ENCODE results near the gene HSPA14.

DNA sequence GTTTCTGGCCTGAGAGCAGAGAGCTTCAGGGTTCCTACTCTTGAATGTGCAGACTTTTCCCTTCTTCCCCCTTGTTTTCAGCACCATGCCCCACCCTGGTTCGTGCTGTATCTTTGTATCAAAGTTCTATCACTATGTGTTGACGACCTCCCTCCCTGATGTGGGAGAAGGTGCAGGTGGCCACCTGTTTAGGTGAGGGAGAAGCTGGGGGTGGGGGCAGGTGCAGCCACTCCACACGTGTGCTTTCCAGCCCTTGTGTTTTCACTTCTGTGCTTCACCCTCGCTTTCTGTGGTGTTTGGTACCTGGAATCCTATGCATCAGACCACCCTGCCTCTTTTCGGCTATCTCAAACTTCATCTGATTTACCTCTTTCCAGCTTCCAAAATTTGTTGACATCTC, 20.9 kb downstream of the HSPA14 start:
- TF ChIP-seq, protein P1, sequence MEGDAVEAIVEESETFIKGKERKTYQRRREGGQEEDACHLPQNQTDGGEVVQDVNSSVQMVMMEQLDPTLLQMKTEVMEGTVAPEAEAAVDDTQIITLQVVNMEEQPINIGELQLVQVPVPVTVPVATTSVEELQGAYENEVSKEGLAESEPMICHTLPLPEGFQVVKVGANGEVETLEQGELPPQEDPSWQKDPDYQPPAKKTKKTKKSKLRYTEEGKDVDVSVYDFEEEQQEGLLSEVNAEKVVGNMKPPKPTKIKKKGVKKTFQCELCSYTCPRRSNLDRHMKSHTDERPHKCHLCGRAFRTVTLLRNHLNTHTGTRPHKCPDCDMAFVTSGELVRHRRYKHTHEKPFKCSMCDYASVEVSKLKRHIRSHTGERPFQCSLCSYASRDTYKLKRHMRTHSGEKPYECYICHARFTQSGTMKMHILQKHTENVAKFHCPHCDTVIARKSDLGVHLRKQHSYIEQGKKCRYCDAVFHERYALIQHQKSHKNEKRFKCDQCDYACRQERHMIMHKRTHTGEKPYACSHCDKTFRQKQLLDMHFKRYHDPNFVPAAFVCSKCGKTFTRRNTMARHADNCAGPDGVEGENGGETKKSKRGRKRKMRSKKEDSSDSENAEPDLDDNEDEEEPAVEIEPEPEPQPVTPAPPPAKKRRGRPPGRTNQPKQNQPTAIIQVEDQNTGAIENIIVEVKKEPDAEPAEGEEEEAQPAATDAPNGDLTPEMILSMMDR (IDR thresholded peaks at IDR 0.05; ENCODE audit: low read depth, low read length, poor library complexity, severe bottlenecking): no peak
- no peak for TF ChIP-seq EZH2phosphoT487 (IDR thresholded peaks at IDR 0.05; ENCODE audit: borderline replicate concordance, low read length)
